Stimulated activated CD8-positive, alpha-beta memory T cell treated with anti-CD3 and anti-CD28 coated beads, Interleukin-7, amount 100 ng/mL, for 24 hours (primary cell): ENCODE results near the gene SCAMP5.

Experiments
- DNase-seq: peaks from one replicate; pipeline ENCODE4 v3.0.0-alpha.2; 2020; ENCODE audit warnings: low read depth

Gene SCAMP5

GRCh38 chr15:74977599-74977998 is 17.8 kb upstream of the SCAMP5 start:
- DNase-seq: no peak

- DNase-seq: no peak
Measured at GRCh38 chr15:74978077-74978476, 17.3 kb upstream of the SCAMP5 start.

- DNase-seq: peak; percentile 26
Measured at GRCh38 chr15:74978503-74978902, 16.9 kb upstream of the SCAMP5 start.

GRCh38 chr15:74982183-74982582 is 13.2 kb upstream of the SCAMP5 start:
- DNase-seq: no peak

- peak; percentile 19 for DNase-seq
Measured at GRCh38 chr15:74983725-74984231, 11.6 kb upstream of the SCAMP5 start.

GRCh38 chr15:74988007-74988800 is 7.2 kb upstream of the SCAMP5 start:
- DNase-seq: no peak

GRCh38 chr15:74989527-74989926 is 5.8 kb upstream of the SCAMP5 start:
- DNase-seq: no peak

GRCh38 chr15:74992619-74993018 is 2.7 kb upstream of the SCAMP5 start:
- no peak for DNase-seq

GRCh38 chr15:74994236-74994635 is 1.1 kb upstream of the SCAMP5 start:
- DNase-seq: no peak

GRCh38 chr15:74994685-74995084 is 678 bp upstream of the SCAMP5 start:
- no peak for DNase-seq

GRCh38 chr15:74995779-74996765 is 709 bp downstream of the SCAMP5 start:
- no peak for DNase-seq

- DNase-seq: no peak
Measured at GRCh38 chr15:74997141-74997540, 1.8 kb downstream of the SCAMP5 start.

GRCh38 chr15:74997543-74997942 is 2.2 kb downstream of the SCAMP5 start:
- DNase-seq: no peak

- DNase-seq: no peak
Measured at GRCh38 chr15:75001310-75001709, 5.9 kb downstream of the SCAMP5 start.

- DNase-seq: no peak
Measured at GRCh38 chr15:75002398-75002797, 7.0 kb downstream of the SCAMP5 start.

GRCh38 chr15:75007216-75007615 is 11.9 kb downstream of the SCAMP5 start:
- no peak for DNase-seq

GRCh38 chr15:75008221-75008625 is 12.9 kb downstream of the SCAMP5 start:
- no peak for DNase-seq

- DNase-seq: no peak
Measured at GRCh38 chr15:75008629-75009326, 13.4 kb downstream of the SCAMP5 start.

GRCh38 chr15:75016431-75016830 is 21.1 kb downstream of the SCAMP5 start:
- no peak for DNase-seq

- no peak for DNase-seq
Measured at GRCh38 chr15:75019916-75020315, 24.6 kb downstream of the SCAMP5 start.

- DNase-seq: no peak
Measured at GRCh38 chr15:75021341-75021740, 26.0 kb downstream of the SCAMP5 start.

- no peak for DNase-seq
Measured at GRCh38 chr15:75022783-75023180, 27.4 kb downstream of the SCAMP5 start.
